MM.1S (cell line): ENCODE measurements around the gene CACNA1G.

Source experiments
- CTCF ChIP-seq: fragments of 300-600 bp; sonication (generic); IDR thresholded peaks from 2 replicates; pipeline ENCODE4 v1.5.1; 2016; ENCODE audit warnings: antibody characterized with exemption, low read length, mixed read lengths
- EZH2 ChIP-seq: fragments of 300-600 bp; sonication (generic); optimal IDR thresholded peaks from 2 replicates; pipeline ENCODE3; 2017; ENCODE audit warnings: low read depth, mild to moderate bottlenecking, antibody characterized with exemption, low read length, mixed read lengths
- EZH2phosphoT487 ChIP-seq: fragments of 300-600 bp; sonication (generic); IDR thresholded peaks from 2 replicates; pipeline ENCODE4 v1.6.1; 2018; ENCODE audit warnings: antibody characterized with exemption, low read length

GRCh38 chr17:50546701-50547034 is 13.8 kb upstream of the CACNA1G start:
- no peak for TF ChIP-seq CTCF
- no peak for TF ChIP-seq EZH2phosphoT487
- TF ChIP-seq EZH2, result no peak
